HCT116 (cell line): Measurements from ENCODE around the gene PRRC2A. TPM values are rescaled to one million over a fixed set of nuclear protein-coding genes. Genes with fewer than 3 reads are reported as not detected.

Experiments
- ATAC-seq: fragments of 200-7000 bp; cut with Tn5 transposase; 2 replicates; pipeline ENCODE4 v1.9.1; 2020; ENCODE audit warnings: mild to moderate bottlenecking, moderate library complexity
- BruUV-seq: library from RNA; stranded (reverse); fragments of 400-500 nt; replicated peaks from 2 replicates; lab custom pipeline; 2021; lab: Mats Ljungman, UMichigan
- CTCF ChIA-PET: fragments of 300-600 bp; sonication (Branson Sonifier 250); formaldehyde crosslinking; loops from one replicate; lab custom pipeline; 2021; ENCODE audit warnings: antibody characterized with exemption; lab: Charles Lee
- POLR2A ChIA-PET: fragments of 300-600, 350-600 bp; sonication (Branson Sonifier 250); formaldehyde crosslinking; loops from one replicate; lab custom pipeline; 2021; ENCODE audit warnings: antibody characterized with exemption; lab: Charles Lee
- RAD21 ChIA-PET, 2 experiments: fragments of 300-600 bp; sonication (Branson Sonifier 250); formaldehyde crosslinking; loops; one replicate each; lab custom pipeline; 2023; ENCODE audit warnings: low total read pairs in 2 of 2; ENCODE audit not compliant: uncharacterized antibody in 2 of 2, unreplicated experiment in 2 of 2, low non-redundant PET in 1 of 2; lab: Charles Lee
- DNase-seq: peaks from one replicate; pipeline ENCODE4 v3.0.0-alpha.2; 2010; ENCODE audit warnings: low read depth, low spot score
- H2AFZ ChIP-seq: fragments of 200-600 bp; shearing (Covaris generic), sonication (generic); 2 replicates; pipeline ENCODE4 v1.6.1; 2017; ENCODE audit warnings: low read depth, mixed run types, mixed read lengths, antibody characterized with exemption, low read length; ENCODE audit not compliant: poor library complexity, severe bottlenecking
- H3K27ac ChIP-seq: 2 replicates; pipeline ENCODE4 v1.5.1; 2012; ENCODE audit warnings: low read depth, low read length
- H3K27me3 ChIP-seq: fragments of 200-600 bp; sonication (generic); 2 replicates; pipeline ENCODE4 v1.6.1; 2016; ENCODE audit warnings: mixed run types, low read length, mixed read lengths; ENCODE audit not compliant: insufficient read depth
- H3K36me3 ChIP-seq, 2 experiments: fragments of 200-500 bp in 1 of 2; fragments of 200-600 bp in 1 of 2; sonication (Bioruptor generic) in 1 of 2; sonication (generic) in 1 of 2; 2 replicates each; pipeline versions ENCODE4 v1.5.1 to v1.6.1; 2014 to 2016; ENCODE audit warnings: low read length in 2 of 2, inconsistent platforms in 1 of 2, mixed read lengths in 1 of 2, mixed run types in 1 of 2; ENCODE audit not compliant: insufficient read depth in 2 of 2, control insufficient read depth in 1 of 2
- H3K4me1 ChIP-seq, 2 experiments: fragments of 200-600 bp in 1 of 2; sonication (generic) in 1 of 2; 2 replicates each; pipeline versions ENCODE4 v1.5.1 to v1.6.1; 2012 to 2017; ENCODE audit warnings: low read length in 2 of 2, inconsistent platforms in 1 of 2, mild to moderate bottlenecking in 1 of 2, mixed read lengths in 1 of 2, mixed run types in 1 of 2, moderate library complexity in 1 of 2; ENCODE audit not compliant: insufficient read depth in 2 of 2, control insufficient read depth in 1 of 2
- H3K4me2 ChIP-seq: fragments of 200-600 bp; sonication (generic); 2 replicates; pipeline ENCODE4 v1.6.1; 2017; ENCODE audit warnings: mixed run types, low read length, mixed read lengths
- H3K4me3 ChIP-seq, 2 experiments: fragments of 200-600 bp in 1 of 2; sonication (generic) in 1 of 2; replicated peaks in 1 of 2; 2 replicates each; pipeline ENCODE4 v1.5.1; 2011 to 2016; ENCODE audit warnings: low read length in 2 of 2, control low read depth in 1 of 2, low read depth in 1 of 2, mild to moderate bottlenecking in 1 of 2, mixed read lengths in 1 of 2, mixed run types in 1 of 2
- H3K79me2 ChIP-seq: fragments of 200-600 bp; sonication (generic); 2 replicates; pipeline ENCODE4 v1.6.1; 2017; ENCODE audit warnings: mild to moderate bottlenecking, mixed run types, low read length, moderate library complexity, mixed read lengths; ENCODE audit not compliant: insufficient read depth
- H3K9ac ChIP-seq: fragments of 200-600 bp; sonication (generic); 2 replicates; pipeline ENCODE4 v1.6.1; 2016; ENCODE audit warnings: low read length, mixed read lengths
- H3K9me2 ChIP-seq: fragments of 200-600 bp; sonication (generic), shearing (Covaris generic); 2 replicates; pipeline ENCODE4 v1.6.1; 2017; ENCODE audit warnings: mixed run types, mild to moderate bottlenecking, moderate library complexity; ENCODE audit not compliant: insufficient read depth
- H3K9me3 ChIP-seq, 2 experiments: fragments of 200-500 bp in 1 of 2; fragments of 200-600 bp in 1 of 2; sonication (Bioruptor generic) in 1 of 2; sonication (generic) in 1 of 2; 2 replicates each; pipeline ENCODE4 v1.6.1; 2014 to 2017; ENCODE audit warnings: low read length in 2 of 2, mixed read lengths in 2 of 2, inconsistent platforms in 1 of 2, low read depth in 1 of 2, mild to moderate bottlenecking in 1 of 2, mixed run types in 1 of 2, moderate library complexity in 1 of 2; ENCODE audit not compliant: control insufficient read depth in 1 of 2, insufficient read depth in 1 of 2
- H4K20me1 ChIP-seq: fragments of 200-600 bp; sonication (generic), shearing (Covaris generic); 2 replicates; pipeline ENCODE4 v1.6.1; 2017; ENCODE audit warnings: mixed run types, mild to moderate bottlenecking, moderate library complexity; ENCODE audit not compliant: insufficient read depth
- CEBPB ChIP-seq: IDR thresholded peaks from 2 replicates; pipeline ENCODE4 v1.6.1; 2012; ENCODE audit warnings: low read depth
- EGR1 ChIP-seq: IDR thresholded peaks from 2 replicates; pipeline ENCODE4 v1.6.1; 2012; ENCODE audit warnings: low read depth
- EZH2 ChIP-seq: fragments of 200-600 bp; sonication (generic); IDR thresholded peaks from 2 replicates; pipeline ENCODE4 v1.6.1; 2017; ENCODE audit warnings: antibody characterized with exemption, mixed run types
- FOSL1 ChIP-seq: IDR thresholded peaks from 2 replicates; pipeline ENCODE4 v1.6.1; 2012; ENCODE audit warnings: low read depth
- JUND ChIP-seq: IDR thresholded peaks from 2 replicates; pipeline ENCODE4 v1.6.1; 2012
- REST ChIP-seq: IDR thresholded peaks from 2 replicates; pipeline ENCODE4 v1.6.1; 2012; ENCODE audit warnings: low read depth
- SP1 ChIP-seq: IDR thresholded peaks from 2 replicates; pipeline ENCODE4 v1.6.1; 2012; ENCODE audit warnings: low read depth
- TCF7L2 ChIP-seq: IDR thresholded peaks from 2 replicates; pipeline ENCODE4 v1.7.0; 2011; ENCODE audit warnings: borderline replicate concordance, inconsistent platforms; ENCODE audit not compliant: insufficient read depth, insufficient read length; ENCODE audit errors: extremely low read depth
- ZBTB33 ChIP-seq: IDR thresholded peaks from 2 replicates; pipeline ENCODE4 v1.6.1; 2011; ENCODE audit warnings: mild to moderate bottlenecking, low read length, moderate library complexity; ENCODE audit not compliant: insufficient replicate concordance; ENCODE audit errors: extremely low read depth
- ZFX ChIP-seq: fragments of 450-650 bp; IDR thresholded peaks from 2 replicates; pipeline ENCODE4 v1.6.1; 2017
- intact Hi-C: fragments of 100-400 bp; cut with micrococcal nuclease; formaldehyde crosslinking; loops from 2 replicates; pipeline ENCODE4 v1.10.0; 2022
- total RNA-seq: library from RNA; stranded (reverse); gene quantifications from one replicate; pipeline ENCODE4 v1.2.1, GENCODE V29; 2021; ENCODE audit not compliant: unreplicated experiment

The PRRC2A gene
- total RNA-seq, 1 experiment from 2014 or later, result 250 TPM

- Histone ChIP-seq H2AFZ (no peak overlapping the region), H3K9me3 (no peaks in the 10 kb centered on the region), H3K4me3 (no peak overlapping the region), H4K20me1 (no peaks in the 10 kb centered on the region), H3K79me2 (no peaks in the 10 kb centered on the region; the same call in 1 of the 2 replicates), H3K4me2 (no peak overlapping the region), H3K27ac (no peak overlapping the region), H3K4me1 (peaks cover 0 to 6% of the 10 kb centered on the region in 2 experiments; a peak in 3 of 4 replicates), H3K9me2 (no peaks in the 10 kb centered on the region), H3K27me3 (no peaks in the 10 kb centered on the region), H3K36me3 (no peaks in the 10 kb centered on the region), H3K9ac (no peak overlapping the region)
- no TSS peak for BruUV-seq
- POLR2A ChIA-PET, result no interaction called here
- ATAC-seq (no peak), DNase-seq (no peak)
- CTCF ChIA-PET, result interaction anchor here (1.4 kb wide), 1 partner anchor 17 kb away, joined by 5 read pairs; no protein-coding TSS in a partner anchor
- RAD21 ChIA-PET, result no interaction called here
- intact Hi-C loops, result no loop called here
- TF ChIP-seq EGR1 (no peak), SP1 (no peak), CEBPB (no peak), TCF7L2 (no peak), ZBTB33 (no peak), ZFX (no peak), EZH2 (no peak), JUND (no peak), FOSL1 (no peak), REST (no peak)
Observed at GRCh38 chr6:31615748-31616147, 4.8 kb upstream of the PRRC2A start.
